Esophagus squamous epithelium (tissue), 5 donors: Measurements from ENCODE around the gene GDAP1L1. TPM values are rescaled to one million over a fixed set of nuclear protein-coding genes. Genes with fewer than 3 reads are reported as not detected.
A peak's percentile ranks its signal among the peaks of the same experiment; 100 is the strongest.

Experiments
- DNase-seq: peaks from one replicate; lab custom pipeline; 2025; lab: John Stamatoyannopoulos, UW
- H3K27ac ChIP-seq, 4 donors: fragments of 200-600 bp; sonication (generic); one replicate each; pipeline ENCODE4 v1.5.1; 2016 to 2019; ENCODE audit warnings: mild to moderate bottlenecking in 1 of 4
- H3K27me3 ChIP-seq, 4 donors: fragments of 200-600 bp; sonication (generic); 1 replicate in 3 of 4; 2 replicates in 1 of 4; pipeline versions ENCODE4 v1.5.1 to v1.6.0; 2017 to 2021; ENCODE audit warnings: antibody characterized with exemption in 1 of 4
- H3K36me3 ChIP-seq, 3 donors: fragments of 200-600 bp; sonication (generic); one replicate each; pipeline ENCODE4 v1.5.1; 2016 to 2019
- H3K4me1 ChIP-seq, 3 donors: fragments of 200-600 bp; sonication (generic); one replicate each; pipeline ENCODE4 v1.5.1; 2017 to 2019
- H3K4me3 ChIP-seq, 4 donors: fragments of 200-600 bp; sonication (generic); 1 replicate in 3 of 4; 2 replicates in 1 of 4; pipeline ENCODE4 v1.5.1; 2016 to 2019; ENCODE audit warnings: mild to moderate bottlenecking in 2 of 4, moderate library complexity in 1 of 4
- H3K9me3 ChIP-seq, 3 donors: fragments of 200-600 bp; sonication (generic); one replicate each; pipeline ENCODE4 v1.5.1; 2016 to 2019
- POLR2A ChIP-seq, 4 donors: fragments of 450-650 bp; IDR thresholded peaks; one replicate each; pipeline ENCODE4 v1.6.1; 2017; ENCODE audit warnings: antibody characterized with exemption in 4 of 4, mild to moderate bottlenecking in 4 of 4, moderate library complexity in 3 of 4
- WGBS, 2 donors: methylation state at CpG; one replicate each; pipeline ENCODE4 v1.1.5; 2018; 5-methylcytosine and 5-hydroxymethylcytosine counted together
- intact Hi-C: fragments of 100-400 bp; cut with DNase I; formaldehyde crosslinking; loops from one replicate; pipeline ENCODE4 v1.15.0; 2022
- total RNA-seq, 4 donors: library from RNA; depleted of rRNA; stranded (reverse); fragments of >200 nt; gene quantifications; one replicate each; pipeline ENCODE4 v1.1.0, GENCODE V29; 2016
- TF ChIP-seq, protein P1 (sequence below), 6 experiments: fragments of 450-650 bp in 4 of 6; fragments of 200-600 bp in 2 of 6; sonication (generic) in 2 of 6; IDR thresholded peaks; one replicate each; pipeline ENCODE4 v1.5.1; 2016 to 2019; ENCODE audit warnings: antibody characterized with exemption in 6 of 6, mild to moderate bottlenecking in 4 of 6, moderate library complexity in 4 of 6
- donor health status: DM: yes; HTN: yes; CAD: no.

Gene GDAP1L1
- total RNA-seq, 4 donors from 2014 or later = not detected

DNA sequence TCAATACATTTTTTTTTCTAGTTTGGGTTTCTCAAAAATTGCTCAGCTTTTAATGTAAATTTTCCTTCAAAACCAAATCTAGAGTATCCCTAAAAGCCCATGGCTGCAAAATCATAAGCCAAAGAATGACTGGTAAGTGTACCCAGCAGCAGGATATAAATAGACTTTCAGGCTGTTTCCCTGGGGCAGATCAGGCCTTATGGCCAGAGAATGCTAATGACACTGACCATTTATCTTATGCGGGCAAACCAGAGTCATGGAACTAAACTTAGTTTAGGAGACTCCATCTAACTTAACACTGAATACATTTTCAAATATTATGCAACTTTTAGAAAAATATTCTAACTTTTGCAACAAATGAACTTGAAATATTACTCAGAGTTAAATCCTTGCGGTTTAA, 43.9 kb upstream of the GDAP1L1 start:
- H3K27ac ChIP-seq = peak overlapping the region in 3 of 4 donors; percentile 59 to 100 (median 100)
- intact Hi-C loops = no loop called here

DNA sequence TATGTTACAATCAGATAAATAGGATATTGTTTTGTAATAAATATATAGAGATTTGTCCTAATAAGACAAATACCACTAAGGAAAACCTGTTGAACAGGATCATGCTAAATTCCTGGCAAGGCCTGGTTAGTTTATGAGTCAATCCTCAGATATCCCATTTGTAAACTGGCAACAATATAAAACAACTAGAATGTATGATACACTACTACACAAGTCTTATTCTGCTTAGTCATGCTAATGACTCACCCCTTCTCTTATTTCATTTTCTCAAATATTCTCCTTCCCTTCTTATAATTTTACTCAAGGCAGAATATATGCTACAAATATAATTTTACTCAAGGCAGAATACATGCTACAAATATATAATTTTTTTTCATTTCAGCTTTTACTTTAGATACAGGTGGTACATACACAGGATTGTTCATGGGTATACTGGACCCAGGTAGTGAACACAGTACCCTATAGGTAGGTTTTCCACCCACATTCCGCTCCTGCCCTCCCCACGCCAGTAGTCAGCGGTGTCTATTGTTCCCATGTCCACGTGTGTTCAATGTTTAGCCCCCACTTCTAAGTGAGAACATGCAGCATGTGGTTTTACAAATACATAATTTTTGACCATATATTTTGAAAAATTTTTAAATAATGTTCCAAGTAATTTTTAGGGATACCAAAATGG, 42.8 kb upstream of the GDAP1L1 start:
- H3K4me3 ChIP-seq = no peak overlapping the region
- 38 to 46% methylated on average over 4 of the region's 4 CpGs for WGBS, 2 donors
- H3K27ac ChIP-seq = peak overlapping the region; percentile 64 to 100 (median 86)
- intact Hi-C loops = no loop called here
- DNase-seq = no peak
- H3K36me3 ChIP-seq = peaks cover 8 to 62% (median 12%) of the 10 kb centered on the region in 3 donors
- H3K4me1 ChIP-seq = peaks cover 11 to 86% (median 39%) of the 10 kb centered on the region in 3 donors
- no peak for TF ChIP-seq POLR2A (IDR thresholded peaks at IDR 0.05)
- TF ChIP-seq, protein P1, sequence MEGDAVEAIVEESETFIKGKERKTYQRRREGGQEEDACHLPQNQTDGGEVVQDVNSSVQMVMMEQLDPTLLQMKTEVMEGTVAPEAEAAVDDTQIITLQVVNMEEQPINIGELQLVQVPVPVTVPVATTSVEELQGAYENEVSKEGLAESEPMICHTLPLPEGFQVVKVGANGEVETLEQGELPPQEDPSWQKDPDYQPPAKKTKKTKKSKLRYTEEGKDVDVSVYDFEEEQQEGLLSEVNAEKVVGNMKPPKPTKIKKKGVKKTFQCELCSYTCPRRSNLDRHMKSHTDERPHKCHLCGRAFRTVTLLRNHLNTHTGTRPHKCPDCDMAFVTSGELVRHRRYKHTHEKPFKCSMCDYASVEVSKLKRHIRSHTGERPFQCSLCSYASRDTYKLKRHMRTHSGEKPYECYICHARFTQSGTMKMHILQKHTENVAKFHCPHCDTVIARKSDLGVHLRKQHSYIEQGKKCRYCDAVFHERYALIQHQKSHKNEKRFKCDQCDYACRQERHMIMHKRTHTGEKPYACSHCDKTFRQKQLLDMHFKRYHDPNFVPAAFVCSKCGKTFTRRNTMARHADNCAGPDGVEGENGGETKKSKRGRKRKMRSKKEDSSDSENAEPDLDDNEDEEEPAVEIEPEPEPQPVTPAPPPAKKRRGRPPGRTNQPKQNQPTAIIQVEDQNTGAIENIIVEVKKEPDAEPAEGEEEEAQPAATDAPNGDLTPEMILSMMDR (IDR thresholded peaks at IDR 0.05) = no peak
- H3K9me3 ChIP-seq = no peaks in the 10 kb centered on the region
- H3K27me3 ChIP-seq = no peaks in the 10 kb centered on the region

More for the DNA sequence above, 43.9 kb upstream of the GDAP1L1 start:
- 85 to 88% methylated on average over 2 of the region's 2 CpGs for WGBS, 2 donors
- DNase-seq = no peak
- Histone ChIP-seq H3K9me3 (no peaks in the 10 kb centered on the region), H3K4me1 (peaks cover 5 to 75% (median 28%) of the 10 kb centered on the region in 3 donors), H3K27me3 (no peaks in the 10 kb centered on the region), H3K36me3 (peaks cover 8 to 73% (median 12%) of the 10 kb centered on the region in 3 donors), H3K4me3 (no peak overlapping the region)
- TF ChIP-seq, protein P1 (IDR thresholded peaks at IDR 0.05) = no peak
- TF ChIP-seq POLR2A (IDR thresholded peaks at IDR 0.05) = no peak

DNA sequence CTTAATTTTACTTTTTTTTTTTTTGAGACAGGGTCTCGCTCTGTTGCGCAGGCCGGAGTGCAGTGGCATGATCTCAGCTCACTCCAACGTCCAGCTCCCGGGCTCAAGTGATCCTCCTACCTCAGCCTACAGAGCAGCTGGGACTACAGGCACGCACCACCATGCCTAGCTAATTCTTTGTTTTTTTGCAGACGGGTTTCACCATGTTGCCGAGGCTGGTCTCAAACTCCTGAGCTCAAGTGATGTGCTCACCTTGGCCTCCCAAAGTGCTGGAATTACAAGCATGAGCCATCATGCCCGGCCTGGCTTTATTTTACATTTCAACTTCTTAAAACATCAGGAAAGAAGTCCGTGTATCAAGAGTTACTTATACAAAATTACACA, 42.3 kb upstream of the GDAP1L1 start:
- DNase-seq = no peak
- intact Hi-C loops = no loop called here
- peak overlapping the region; percentile 64 to 100 (median 86) for H3K27ac ChIP-seq
- peaks cover 8 to 56% (median 11%) of the 10 kb centered on the region in 3 donors for H3K36me3 ChIP-seq
- H3K9me3 ChIP-seq = no peaks in the 10 kb centered on the region
- TF ChIP-seq, protein P1 (IDR thresholded peaks at IDR 0.05) = no peak
- TF ChIP-seq POLR2A (IDR thresholded peaks at IDR 0.05) = no peak
- no peak overlapping the region for H3K4me3 ChIP-seq
- H3K4me1 ChIP-seq = peaks cover 12 to 91% (median 41%) of the 10 kb centered on the region in 3 donors
- H3K27me3 ChIP-seq = no peaks in the 10 kb centered on the region
- 41 to 72% methylated on average over 10 of the region's 10 CpGs for WGBS, 2 donors

DNA sequence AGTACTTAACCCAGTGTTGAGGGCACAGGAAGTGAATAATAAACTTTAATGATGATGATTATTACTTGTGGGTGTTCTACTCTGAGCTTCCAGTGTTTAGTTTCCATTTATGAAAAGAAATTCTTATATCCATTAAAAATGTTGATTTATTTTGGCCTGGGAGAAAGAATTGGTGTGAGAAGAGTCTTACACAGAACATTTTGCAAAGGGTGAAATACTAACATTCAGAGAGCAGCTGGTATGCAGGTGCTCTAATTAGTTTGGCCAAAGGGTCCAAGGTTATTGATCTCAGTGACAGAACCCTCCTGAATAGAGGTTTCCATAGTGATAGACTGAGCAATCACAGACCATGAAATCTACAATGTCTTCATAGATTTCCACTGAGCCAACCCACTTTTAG, 41.0 kb upstream of the GDAP1L1 start:
- Histone ChIP-seq H3K27me3 (no peaks in the 10 kb centered on the region), H3K27ac (peak overlapping the region in 2 of 4 donors; percentile 100), H3K4me1 (peaks cover 12 to 87% (median 41%) of the 10 kb centered on the region in 3 donors), H3K4me3 (no peak overlapping the region), H3K9me3 (no peaks in the 10 kb centered on the region), H3K36me3 (peaks cover 3 to 43% (median 6%) of the 10 kb centered on the region in 3 donors)
- TF ChIP-seq, protein P1 (IDR thresholded peaks at IDR 0.05) = no peak
- TF ChIP-seq POLR2A (IDR thresholded peaks at IDR 0.05) = no peak
- no peak for DNase-seq
- intact Hi-C loops = no loop called here

DNA sequence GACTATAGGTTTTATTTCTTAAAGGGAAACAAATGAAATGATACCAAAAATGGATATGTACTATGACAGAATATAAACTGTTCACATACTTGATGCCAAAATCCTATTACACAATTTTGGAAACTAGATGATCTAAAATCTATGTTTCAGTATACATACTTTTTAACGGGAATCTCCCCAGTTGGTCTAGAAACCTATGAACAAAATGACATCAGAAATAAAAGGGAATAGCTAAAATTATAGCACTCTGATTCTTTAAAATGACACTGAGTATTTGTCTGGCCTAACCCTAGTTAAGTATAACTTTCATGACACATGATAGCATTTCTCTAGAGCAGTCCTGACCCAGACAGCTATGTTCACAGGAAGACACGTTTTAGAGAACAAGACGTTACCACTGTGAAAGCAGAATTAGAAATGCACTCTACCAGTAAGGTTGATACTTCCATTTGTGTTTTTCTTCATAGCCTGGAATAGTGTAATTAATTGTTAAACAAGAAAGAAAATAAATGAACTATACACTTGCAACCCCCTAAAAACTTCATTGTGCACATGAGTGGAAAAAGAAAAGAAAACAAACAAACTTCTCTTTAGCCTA, 39.9 kb upstream of the GDAP1L1 start:
- DNase-seq = no peak
- intact Hi-C loops = no loop called here

More for the DNA sequence above, 39.9 kb upstream of the GDAP1L1 start:
- no peak for TF ChIP-seq POLR2A (IDR thresholded peaks at IDR 0.05)
- TF ChIP-seq, protein P1 (IDR thresholded peaks at IDR 0.05) = no peak
- Histone ChIP-seq H3K4me3 (no peak overlapping the region), H3K4me1 (peaks cover 12 to 87% (median 48%) of the 10 kb centered on the region in 3 donors), H3K27ac (peak overlapping the region in 3 of 4 donors; percentile 16 to 100 (median 100)), H3K27me3 (no peaks in the 10 kb centered on the region), H3K9me3 (no peaks in the 10 kb centered on the region), H3K36me3 (peaks cover 0 to 32% (median 0%) of the 10 kb centered on the region in 3 donors)
- WGBS, 2 donors = 28 to 33% methylated on average over 3 of the region's 3 CpGs
